Activated CD8-positive, alpha-beta memory T cell treated with anti-CD3 and anti-CD28 coated beads for 48 hours (primary cell): Measurements from ENCODE around the gene CORO2B.

Source experiments
- DNase-seq, 3 experiments: peaks; one replicate each; pipeline ENCODE4 v3.0.0-alpha.2; 2020; ENCODE audit warnings: low read depth in 2 of 3, low spot score in 2 of 3

Gene CORO2B, protein sequence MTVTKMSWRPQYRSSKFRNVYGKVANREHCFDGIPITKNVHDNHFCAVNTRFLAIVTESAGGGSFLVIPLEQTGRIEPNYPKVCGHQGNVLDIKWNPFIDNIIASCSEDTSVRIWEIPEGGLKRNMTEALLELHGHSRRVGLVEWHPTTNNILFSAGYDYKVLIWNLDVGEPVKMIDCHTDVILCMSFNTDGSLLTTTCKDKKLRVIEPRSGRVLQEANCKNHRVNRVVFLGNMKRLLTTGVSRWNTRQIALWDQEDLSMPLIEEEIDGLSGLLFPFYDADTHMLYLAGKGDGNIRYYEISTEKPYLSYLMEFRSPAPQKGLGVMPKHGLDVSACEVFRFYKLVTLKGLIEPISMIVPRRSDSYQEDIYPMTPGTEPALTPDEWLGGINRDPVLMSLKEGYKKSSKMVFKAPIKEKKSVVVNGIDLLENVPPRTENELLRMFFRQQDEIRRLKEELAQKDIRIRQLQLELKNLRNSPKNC

DNA sequence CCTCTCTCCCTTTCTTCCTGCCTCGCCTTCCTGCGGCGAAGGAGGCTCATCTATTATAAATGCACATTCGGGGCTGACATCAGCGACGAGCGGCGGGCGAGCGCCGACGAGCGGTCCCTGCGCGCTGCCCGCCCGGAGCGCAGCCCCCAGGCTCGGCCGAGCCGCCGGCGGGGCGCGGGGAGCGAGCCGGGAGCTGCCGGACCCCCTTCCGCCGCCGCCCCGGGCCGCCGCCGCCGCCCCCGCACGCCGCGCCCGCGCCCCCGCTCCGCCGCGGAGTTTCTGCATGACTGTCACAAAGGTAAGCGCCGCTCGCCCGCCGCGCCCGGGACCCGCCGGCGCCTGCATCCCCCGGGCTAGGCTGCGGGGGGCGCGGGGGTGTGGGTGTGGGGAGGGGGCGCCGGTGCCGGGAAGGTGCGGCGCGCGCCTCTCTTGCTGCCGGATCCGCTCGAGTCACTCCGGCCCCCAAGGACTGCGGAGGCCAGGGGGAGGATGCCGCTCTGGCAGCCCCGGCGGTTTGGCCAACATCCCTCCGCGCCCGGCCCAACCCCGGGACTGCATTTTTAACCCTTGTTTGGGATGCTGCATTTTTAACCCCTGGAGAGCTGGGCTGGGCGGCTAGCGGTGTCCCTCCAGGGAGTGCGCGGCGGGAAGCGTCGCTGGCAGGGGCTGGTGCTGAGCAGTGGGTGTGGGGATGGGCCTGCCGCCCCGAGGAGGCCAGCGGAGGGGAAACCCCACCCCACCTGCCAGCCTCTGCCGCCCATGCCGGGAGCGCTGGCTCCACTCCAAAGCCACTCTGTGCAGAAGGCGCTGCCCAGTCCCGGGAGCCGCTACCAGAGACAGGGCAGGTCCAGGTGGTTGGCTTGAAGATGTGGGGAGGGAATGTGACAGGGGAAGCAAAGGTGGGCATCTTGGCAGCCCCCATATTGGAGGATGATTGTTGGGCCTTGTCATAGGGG is at the start of gene CORO2B:
CORO2B (plus strand) TSS at position 14 of the 956 bp plus-strand sequence; CDS start at position 284, 270 bp downstream.
- DNase-seq, result no peak

DNA sequence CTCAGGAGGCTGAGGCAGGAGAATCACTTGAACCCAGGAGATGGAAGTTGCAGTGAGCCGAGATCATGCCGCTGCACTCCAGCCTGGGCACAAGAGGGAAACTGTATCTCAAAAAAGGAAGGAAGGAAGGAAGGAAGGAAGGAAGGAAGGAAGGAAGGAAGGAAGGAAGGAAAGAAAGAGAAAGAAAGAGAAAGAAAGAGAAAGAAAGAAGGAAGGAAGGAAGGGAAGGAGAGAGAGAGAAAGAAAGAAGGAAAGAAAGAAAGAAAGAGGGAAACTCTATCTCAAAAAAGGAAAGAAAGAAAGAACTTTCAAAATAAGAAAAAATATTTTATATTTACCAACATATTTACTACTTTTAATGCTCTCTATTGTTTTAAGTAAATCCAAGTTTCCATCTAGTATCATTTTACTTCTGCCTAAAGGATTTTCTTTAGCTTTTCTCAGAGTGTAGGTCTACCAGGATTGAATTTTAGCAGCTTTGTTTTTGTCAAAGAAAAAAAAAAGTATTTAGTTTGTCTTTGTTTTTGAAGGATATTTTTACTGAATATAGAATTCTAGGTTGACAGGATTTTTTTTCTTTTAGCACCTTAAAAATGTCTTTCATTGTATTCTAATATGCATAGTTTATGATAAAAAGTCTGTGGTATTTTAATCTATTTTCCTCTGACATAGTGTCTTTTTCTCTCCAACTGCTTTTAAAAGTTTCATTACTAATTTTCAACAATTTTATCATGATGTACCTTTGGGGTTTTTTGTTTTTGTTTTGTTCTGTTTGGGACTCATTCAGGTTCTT is 47.2 kb upstream of the CORO2B start:
- no peak for DNase-seq

DNA sequence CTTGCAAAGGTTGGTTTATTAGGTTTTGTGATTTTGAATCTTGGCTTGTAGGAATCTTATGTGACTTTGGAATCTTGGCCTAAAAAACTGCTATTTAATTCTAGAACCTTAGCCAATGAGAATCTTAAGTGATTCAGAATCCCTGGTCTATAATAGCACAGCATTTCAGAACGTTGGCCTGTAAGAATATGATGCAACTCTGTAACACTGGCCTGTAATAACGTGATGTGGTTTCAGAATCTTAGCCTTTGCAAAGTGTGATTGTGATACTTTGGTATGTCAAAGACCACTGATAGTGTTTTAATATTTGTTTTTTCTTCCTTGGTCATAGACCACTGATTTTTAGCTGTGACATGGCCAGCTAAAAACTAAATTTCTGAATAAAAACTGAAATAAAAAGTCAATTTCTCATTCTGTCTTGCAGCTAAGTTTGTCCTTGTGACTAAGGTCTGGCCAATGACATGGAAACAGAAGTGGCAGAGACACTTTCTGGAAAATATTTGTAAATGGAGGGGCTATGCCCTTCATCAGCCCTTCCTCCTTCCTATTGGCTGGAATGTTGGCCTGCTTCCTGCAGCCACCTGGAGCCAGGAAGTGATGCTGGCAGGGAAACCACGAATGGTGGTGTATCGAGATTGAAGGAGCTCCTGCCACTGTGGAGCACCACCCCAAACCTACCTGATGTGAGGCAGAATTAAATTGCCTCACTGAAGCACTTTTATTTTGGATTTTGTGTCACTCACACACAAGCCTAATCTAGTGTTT is 42.3 kb upstream of the CORO2B start:
- DNase-seq, result no peak

DNA sequence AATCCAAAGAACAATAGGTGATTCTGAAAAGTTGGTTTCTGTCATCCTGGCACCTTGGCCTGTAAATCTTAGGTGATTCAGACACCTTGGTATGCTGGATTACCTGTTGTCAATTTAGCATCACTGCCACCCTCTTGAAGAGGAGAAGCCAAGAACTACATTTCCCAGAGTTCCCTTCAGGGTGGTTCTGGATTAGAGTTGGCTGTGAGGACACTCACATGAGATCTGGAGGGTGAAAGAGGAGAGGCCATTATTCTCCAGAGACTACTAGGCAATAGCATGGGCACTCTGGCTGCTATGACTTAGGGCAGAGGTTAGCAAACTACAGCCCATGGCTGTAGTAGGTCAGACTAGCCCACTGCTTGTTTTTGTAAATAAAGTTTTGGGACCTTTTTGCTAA is 41.7 kb upstream of the CORO2B start:
- no peak for DNase-seq

DNA sequence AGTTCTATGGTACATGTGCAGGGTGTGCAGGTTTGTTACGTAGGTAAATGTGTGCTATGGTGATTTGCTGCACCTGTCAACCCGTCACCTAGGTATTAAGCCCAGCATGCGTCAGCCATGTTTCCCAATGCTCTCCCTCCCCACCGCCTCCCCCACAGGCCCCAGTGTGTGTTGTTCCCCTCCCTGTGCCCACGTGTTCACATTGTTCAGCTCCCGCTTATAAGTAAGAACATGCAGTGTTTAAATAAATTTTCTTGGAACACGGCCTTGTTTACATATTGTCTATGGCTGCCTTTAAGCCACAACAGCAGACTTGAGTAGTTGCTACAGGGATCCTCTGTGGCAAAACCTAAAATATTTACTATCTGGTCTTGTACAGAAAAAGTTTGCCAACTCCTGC is 41.3 kb upstream of the CORO2B start:
- DNase-seq, result no peak

DNA sequence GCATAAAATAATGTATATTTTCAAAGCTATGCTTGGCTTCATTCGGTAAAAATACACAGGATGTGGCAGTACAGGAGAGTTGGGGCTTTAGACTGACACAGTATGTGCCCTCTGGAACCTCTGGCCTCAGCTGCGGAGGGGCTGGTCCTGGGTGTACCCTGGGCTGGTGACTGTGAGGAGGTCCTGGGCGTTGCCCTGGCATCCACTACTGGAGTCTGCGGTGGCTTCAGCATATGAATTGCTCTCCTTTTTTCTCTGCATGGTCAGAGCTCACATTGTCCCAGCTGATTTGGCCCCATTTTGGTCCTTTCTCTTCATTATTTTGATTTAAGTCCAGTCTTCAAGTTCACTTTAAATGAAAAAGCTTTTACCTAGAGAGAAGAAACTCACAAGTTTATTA is 40.5 kb upstream of the CORO2B start:
- DNase-seq, result no peak

DNA sequence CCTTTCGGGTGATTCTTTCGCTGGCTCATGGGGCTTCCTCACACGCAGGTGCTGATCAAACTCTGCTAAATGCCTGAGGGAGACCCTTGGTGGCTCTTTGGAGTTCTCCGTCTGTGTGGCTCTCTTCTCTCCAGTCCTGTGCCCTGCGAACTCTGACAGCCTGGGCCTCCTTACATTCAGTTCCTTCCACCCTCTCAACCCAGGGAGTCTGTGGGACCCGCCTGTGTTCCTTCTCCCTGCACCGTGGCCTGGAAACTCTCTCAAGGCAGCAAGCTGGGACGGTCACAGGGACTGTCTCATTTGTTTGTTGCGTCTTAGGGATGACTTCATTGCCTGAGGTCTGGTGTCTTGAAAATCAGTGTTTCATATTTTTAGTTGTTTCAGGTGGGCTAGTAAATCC is 37.0 kb upstream of the CORO2B start:
- DNase-seq, result no peak

DNA sequence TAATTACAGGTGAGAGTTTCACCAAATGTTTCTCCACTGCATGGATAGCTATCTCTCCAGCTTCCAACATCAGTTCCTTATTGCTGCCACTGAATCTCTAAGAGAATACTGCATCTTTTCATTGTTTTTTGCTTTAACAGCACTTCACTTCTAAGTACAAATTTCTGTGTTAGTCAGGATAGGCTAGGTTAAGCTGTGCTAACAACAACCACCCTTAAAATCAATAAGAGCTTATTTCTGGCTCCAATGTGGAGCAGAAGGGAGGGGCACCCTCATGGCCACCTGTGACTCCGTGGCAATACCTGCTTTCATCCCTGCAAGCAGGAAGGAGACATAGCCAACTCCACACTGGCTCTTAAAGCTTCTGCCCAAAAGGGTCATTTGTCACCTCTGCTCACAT is 36.4 kb upstream of the CORO2B start:
- no peak for DNase-seq

DNA sequence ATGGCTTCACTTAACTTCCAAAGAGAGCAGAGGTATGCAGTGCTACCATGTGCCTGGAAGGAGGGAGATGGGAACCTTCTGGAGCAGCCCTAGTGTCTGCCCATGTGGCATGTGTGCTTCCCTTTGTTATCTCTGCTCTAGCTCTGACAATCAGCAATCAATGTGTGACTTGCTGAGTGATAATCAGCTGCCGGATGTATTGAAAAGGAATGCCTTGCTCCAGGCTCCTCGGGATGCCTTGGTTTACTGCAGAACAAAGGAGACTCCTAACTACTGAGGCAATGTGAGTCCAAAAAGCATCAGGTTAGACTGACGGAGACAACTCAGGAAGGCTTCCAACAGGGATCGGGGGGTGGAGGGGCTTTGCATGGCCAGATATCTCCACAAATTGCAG is 36.0 kb upstream of the CORO2B start:
- DNase-seq, result no peak

DNA sequence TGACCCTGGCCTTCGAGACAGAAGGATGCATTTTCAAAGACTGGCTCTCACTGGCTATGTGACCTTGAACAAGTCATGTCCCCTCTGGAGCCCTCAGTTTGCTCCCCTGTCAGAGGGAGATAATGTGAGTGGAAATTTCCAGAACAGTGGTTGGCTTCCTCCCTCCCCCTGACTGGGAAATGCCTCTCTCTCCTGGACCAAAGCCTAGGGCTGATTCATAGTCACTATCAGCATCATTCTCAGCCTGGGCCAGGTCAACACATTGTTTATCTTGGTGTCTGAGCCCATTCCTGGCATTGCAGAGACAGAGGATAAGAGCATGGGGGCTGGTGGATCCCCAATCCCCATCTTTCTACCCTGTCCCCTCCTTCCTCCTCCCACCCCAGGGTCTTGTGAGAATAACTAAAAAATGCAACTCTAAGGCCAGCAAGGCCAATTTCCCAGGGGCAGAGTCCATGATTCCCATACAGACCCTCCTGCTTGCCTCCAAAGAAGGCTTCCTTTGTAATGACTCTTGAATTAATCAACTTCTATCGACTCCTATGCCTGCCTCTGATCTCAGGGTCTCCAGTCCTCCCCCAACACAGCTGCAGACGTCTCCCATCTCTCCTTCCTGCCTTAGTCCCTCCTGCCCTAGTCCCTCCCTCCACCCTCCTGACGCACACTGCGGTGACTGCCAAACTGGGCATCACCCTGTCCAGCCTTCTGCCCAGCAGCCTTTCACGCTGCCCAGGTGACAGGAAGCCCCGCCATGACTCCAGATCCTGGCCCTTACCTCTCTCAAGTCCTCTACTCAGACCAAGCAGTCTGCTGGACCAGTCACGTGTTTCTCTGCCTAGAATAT is 35.4 kb upstream of the CORO2B start:
- DNase-seq, result no peak

DNA sequence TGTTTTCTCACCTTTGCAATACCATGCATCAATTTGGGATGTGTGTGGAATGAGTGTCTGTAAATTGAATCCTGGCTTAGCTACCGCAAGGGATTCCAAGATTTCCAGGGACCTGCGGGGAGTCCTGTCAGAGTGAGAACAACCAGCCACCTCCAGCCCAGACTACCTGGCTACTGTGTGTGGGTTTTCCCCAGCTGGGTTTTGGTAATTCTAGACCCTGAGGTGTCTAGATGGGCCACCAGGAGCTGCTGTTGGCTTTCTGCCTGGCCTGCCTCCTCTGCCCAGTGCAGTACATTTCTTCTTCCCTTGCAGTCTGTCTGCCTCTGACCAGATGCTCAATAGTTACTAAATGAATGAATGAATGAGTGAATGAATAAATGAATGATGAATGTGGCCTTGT is 32.5 kb upstream of the CORO2B start:
- no peak for DNase-seq

DNA sequence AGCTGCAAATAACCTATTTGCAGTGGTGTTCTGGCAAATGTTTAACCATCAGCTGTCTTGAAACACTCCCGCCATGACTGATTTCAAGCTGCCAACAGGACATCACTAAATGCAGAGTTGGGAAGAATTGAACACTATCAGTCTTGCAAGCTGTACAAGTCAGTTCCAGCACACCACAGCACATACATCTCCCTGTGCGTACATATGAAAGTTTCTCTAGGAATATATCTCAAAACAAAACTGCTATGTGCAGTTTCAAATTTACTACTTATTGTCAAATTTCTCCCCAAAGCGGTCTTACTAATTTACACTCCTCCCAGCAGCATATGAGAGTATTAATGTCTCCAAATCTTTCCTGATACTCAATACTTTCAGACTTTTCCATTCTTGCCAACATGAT is 30.4 kb upstream of the CORO2B start:
- DNase-seq, result no peak

DNA sequence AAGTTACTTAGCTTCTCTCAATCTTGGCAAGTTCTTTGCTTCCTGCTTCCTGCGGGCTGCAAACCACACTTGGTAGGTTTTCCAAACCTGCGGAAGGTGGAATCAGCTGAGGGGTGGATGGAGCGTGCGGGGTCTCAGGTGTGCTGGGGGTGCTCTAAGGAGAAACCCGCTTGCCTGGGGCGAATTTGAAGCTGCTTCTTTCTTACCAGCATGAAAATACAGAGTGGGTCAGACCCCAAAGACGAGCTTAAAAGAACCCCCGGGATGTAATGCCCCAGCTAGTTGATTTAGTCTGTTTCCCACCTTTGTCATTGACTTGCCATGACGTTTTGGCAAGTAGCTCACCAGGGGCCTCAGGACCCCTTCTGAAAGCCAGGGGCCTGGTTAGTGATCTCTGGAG is 28.8 kb upstream of the CORO2B start:
- DNase-seq, result no peak

DNA sequence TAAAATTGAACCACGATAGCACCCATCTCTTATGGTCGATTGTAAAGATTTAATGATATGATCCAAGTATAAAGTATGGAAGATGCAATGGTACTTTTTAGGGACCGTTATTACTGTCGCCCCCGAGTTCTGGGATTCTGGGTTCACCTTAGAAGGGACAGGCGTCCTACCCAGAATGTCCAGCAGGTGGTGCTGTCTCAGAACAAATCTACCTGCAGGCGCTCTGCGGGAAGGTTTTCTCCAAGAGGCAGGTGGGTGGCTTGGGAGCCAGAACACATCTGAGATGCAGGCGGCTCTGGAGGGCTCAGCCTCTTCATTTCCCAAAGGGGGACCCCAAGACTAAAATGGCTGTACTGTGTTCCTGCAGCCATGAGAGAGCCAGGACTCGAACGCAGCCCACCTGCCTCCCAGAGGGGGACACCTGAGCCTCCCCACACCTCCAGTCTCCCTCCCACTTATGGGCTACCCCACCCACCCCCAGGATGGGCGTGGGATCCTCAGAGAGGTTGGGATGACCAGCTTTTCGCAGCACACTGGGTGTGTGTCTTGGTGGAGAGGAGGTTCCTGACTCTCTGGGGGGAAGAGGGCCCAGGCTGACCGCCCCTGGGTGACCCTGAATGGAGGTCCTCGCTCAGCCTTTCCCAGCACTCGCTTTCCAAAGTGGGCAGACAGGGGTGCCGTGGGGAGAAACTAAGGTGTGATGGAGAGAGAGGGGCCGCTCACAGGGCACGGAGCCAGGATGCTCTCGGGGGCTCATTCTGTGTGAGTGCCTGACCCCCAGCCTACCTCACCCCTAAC is 28.1 kb upstream of the CORO2B start:
- peak; percentile 23 to 70 (median 50) for DNase-seq

DNA sequence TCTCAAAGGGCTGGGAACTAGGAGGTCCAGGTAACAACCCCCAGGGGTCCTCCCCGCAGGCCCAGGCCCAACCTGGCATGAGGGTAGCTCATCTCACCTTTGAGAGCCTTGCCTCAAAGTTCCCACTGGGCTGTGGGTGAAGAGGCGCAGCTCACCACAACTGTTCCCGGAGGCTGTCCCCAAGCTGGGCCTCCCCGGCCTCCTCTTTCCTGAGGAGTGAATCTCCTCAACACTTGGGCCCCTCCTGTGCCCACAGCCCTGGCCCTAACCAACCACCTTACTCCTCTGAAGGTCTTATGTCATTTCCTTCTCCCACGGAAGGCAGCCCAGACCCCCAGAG is 27.5 kb upstream of the CORO2B start:
- no peak for DNase-seq

DNA sequence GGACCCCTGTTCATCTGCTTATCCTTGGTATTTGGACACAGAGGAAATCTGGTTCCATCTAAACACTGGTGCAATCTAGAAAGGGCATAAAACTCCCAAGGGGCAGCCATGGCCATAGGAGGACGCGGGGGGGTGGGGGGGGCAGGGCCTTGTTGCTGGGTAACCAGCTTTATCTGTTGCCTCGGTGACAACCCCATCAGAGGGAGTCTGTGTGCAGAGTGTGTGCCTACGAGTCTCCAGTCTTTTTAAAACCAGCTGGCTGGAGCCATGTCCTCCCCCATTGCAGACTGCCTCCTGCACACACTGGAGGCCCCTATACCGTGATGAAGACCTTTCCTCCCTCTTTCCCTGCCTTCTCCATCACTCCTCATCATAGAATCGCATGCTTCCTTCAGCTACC is 26.4 kb upstream of the CORO2B start:
- no peak for DNase-seq

DNA sequence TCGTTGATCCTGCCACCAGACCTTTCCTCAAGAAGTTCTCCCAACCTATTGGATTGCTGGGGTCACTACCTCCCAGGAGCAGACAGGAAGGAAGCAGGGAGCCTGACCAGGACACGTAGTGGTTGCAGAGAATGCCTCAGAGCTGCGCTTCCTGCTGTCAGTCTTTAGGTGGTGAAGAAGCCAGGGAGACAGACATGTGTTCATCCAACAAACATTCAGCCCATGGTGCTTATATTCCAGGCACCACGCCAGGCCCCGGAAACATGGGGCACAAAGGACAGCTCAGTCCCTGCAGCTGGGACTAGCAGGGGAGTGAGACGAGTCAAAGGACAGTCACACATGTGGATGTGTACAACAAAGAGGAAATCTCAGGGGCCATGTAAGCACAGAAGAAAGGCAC is 26.0 kb upstream of the CORO2B start:
- no peak for DNase-seq

DNA sequence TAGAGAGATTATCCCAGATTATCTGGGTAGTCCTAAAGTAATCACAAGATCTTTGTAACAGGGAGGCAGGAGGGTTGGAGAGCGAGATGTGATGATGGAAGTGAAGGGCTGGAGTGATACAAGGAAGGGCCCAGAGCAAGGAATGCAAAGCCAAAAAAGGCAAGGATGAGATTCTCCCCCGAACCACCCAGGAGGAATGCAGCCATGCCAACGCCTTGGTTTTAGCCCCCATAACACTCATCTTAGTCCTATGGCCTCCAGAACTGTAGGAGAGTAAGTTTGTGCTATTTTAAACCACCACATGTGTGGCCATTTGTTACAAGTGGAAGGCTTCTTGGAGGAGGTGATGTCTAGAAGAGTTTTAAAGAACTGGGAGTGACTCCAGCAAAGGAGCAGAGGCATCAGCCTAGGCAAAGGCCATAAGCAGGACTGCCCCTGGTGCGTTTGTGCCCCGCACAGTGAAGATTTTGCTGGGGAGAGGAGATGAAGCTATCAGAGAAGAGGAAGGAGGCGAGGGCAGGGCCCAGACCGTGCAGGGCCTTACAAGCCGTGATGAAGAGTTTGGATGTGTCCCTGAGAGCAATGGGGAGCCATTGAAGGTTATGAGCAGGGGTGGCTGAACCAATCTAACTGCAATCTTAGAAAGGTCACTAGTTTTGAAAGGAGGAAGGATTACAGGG is 25.3 kb upstream of the CORO2B start:
- DNase-seq, result no peak
